ENCODE results near the gene FAM81B.

Gene FAM81B

GRCh38 chr5:95401626-95402025 lies 10.5 kb downstream of the FAM81B start:
- DNase-seq (ENCODE audit: low read depth in 2 of 2): no peak

- DNase-seq (ENCODE audit: low read depth in 2 of 2): no peak
Measured at GRCh38 chr5:95403996-95404395, 12.8 kb downstream of the FAM81B start.

- no peak for DNase-seq (ENCODE audit: low read depth in 2 of 2)
Measured at GRCh38 chr5:95406426-95407090, 15.4 kb downstream of the FAM81B start.

GRCh38 chr5:95410279-95410678 lies 19.1 kb downstream of the FAM81B start:
- no peak for DNase-seq (ENCODE audit: low read depth in 2 of 2)

- DNase-seq (ENCODE audit: low read depth in 2 of 2): no peak
Measured at GRCh38 chr5:95411474-95411873, 20.3 kb downstream of the FAM81B start.

- no peak for DNase-seq (ENCODE audit: low read depth in 2 of 2)
Measured at GRCh38 chr5:95414451-95414850, 23.3 kb downstream of the FAM81B start.

GRCh38 chr5:95417971-95418370 lies 26.8 kb downstream of the FAM81B start:
- DNase-seq (ENCODE audit: low read depth in 2 of 2): no peak

GRCh38 chr5:95422838-95423237 lies 31.7 kb downstream of the FAM81B start:
- no peak for DNase-seq (ENCODE audit: low read depth in 2 of 2)

- DNase-seq (ENCODE audit: low read depth in 2 of 2): no peak
Measured at GRCh38 chr5:95424016-95424415, 32.9 kb downstream of the FAM81B start.

- no peak for DNase-seq (ENCODE audit: low read depth in 2 of 2)
Measured at GRCh38 chr5:95424526-95424925, 33.4 kb downstream of the FAM81B start.

GRCh38 chr5:95426227-95426626 lies 35.1 kb downstream of the FAM81B start:
- no peak for DNase-seq (ENCODE audit: low read depth in 2 of 2)

GRCh38 chr5:95432779-95433178 lies 41.6 kb downstream of the FAM81B start:
- no peak for DNase-seq (ENCODE audit: low read depth in 2 of 2)

- no peak for DNase-seq (ENCODE audit: low read depth in 2 of 2)
Measured at GRCh38 chr5:95439801-95440493, 48.8 kb downstream of the FAM81B start.

GRCh38 chr5:95440825-95441224 lies 49.7 kb downstream of the FAM81B start:
- no peak for DNase-seq (ENCODE audit: low read depth in 2 of 2)

- no peak for DNase-seq (ENCODE audit: low read depth in 2 of 2)
Measured at GRCh38 chr5:95441636-95442035, 50.5 kb downstream of the FAM81B start.

- no peak for DNase-seq (ENCODE audit: low read depth in 2 of 2)
Measured at GRCh38 chr5:95445442-95445841, 54.3 kb downstream of the FAM81B start.

GRCh38 chr5:95445995-95446394 lies 54.8 kb downstream of the FAM81B start:
- no peak for DNase-seq (ENCODE audit: low read depth in 2 of 2)

- no peak for DNase-seq (ENCODE audit: low read depth in 2 of 2)
Measured at GRCh38 chr5:95446560-95447221, 55.5 kb downstream of the FAM81B start.

GRCh38 chr5:95447961-95448360 lies 56.8 kb downstream of the FAM81B start:
- DNase-seq (ENCODE audit: low read depth in 2 of 2): no peak

GRCh38 chr5:95448789-95449188 lies 57.6 kb downstream of the FAM81B start:
- DNase-seq (ENCODE audit: low read depth in 2 of 2): no peak

- no peak for DNase-seq (ENCODE audit: low read depth in 2 of 2)
Measured at GRCh38 chr5:95449460-95449859, 58.3 kb downstream of the FAM81B start.

- no peak for DNase-seq (ENCODE audit: low read depth in 2 of 2)
Measured at GRCh38 chr5:95454536-95454935, 63.4 kb downstream of the FAM81B start.

- DNase-seq (ENCODE audit: low read depth in 2 of 2): no peak
Measured at GRCh38 chr5:95460665-95461064, 69.5 kb downstream of the FAM81B start.
